HCEC 1CT (cell line): Measurements from ENCODE around the gene LSS.
"Not testable (repeated sequence)": the region's sequence is repeated elsewhere in the genome, so short reads cannot be mapped to it uniquely, and the experiment has no call there.

Experiments
- DNase-seq: peaks from one replicate; pipeline ENCODE4 v3.0.0-alpha.2; 2017

The LSS gene

GRCh38 chr21:46245213-46245915, 16.8 kb upstream of the LSS start:
- no peak for DNase-seq

DNA sequence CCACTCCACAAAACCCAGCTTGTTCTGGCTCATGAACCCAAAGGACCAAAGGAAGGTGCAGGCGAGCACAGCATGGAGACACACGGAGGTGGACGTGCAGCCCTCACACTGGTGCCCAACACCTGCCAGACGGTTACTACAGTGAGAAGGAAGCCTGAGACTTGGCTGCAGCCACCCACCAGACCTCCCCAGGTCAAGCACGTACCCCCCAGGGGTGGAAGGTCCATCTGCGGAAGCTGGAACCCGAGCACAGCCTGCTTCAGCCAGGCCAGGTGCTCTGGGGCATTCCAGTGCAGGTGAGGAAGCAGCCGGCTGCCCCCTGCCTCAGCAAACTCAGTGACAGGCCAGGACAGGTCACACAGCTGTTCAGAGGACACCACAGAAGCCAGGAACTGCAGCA, 16.0 kb upstream of the LSS start:
- DNase-seq, result no peak

DNA sequence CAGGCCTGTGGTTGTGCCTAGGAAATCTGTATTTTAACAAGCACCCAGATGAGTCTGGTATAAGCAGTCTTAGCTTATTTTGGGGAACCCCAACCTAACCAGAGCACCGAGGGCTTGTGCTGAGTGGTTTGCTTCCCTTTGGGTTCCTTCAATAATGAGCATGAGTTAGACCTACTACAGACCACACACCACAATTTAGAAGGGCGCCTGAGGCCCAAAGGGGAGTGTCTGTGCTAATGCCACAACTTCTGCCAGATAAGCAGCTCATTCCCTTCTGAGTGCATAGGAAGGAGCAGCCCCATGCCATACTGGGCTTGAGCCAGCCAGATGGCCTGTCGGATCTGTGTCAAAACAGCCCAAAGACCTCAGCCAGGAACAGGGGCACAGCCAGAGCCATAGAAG, 15.4 kb upstream of the LSS start:
- no peak for DNase-seq

DNA sequence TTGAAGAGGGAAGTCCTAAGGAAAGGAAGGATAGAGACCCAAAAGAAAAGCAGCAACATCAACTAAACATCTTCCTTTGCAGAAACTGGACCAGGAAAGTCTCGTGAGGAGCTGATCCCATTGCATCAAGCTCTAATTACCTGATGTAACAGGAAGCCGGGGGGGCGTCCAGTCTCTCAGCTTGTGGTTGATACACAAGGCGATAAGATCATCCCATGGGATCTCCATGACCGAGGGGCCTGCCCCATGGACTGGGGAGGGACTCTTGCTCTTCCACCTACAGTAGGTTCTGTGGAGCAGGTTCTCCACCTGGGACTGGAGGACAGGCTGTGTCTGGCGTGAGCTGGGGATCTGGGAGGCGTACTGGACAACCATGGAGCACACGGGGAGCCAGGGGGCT, 14.8 kb upstream of the LSS start:
- no peak for DNase-seq

- not testable (repeated sequence) for DNase-seq
Measured at GRCh38 chr21:46241577-46241976, 13.0 kb upstream of the LSS start.

DNA sequence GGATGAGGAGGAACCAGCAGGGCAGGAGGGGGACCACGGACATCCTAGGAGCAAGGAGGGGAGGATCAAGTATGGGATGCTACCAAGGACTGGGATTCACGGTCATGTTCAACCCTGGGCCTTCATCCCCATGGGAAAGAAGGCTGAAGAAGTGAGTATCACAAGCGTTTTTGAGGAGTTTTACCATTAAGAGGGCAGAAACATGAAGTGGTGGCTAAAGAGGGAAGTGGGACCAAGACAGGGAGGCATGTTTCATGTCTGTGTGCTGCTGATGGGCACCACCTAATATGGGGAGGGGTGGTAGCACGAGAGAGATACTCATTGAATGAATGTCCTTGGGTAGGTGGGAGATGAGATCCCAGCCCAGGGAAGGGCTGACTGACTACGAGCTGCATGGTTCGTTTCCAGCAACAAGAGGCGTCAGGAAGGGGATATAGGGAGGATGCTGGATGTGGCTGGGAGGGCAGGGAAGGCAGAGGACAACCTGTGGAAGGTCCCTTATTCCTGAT, 11.3 kb upstream of the LSS start:
- no peak for DNase-seq

DNA sequence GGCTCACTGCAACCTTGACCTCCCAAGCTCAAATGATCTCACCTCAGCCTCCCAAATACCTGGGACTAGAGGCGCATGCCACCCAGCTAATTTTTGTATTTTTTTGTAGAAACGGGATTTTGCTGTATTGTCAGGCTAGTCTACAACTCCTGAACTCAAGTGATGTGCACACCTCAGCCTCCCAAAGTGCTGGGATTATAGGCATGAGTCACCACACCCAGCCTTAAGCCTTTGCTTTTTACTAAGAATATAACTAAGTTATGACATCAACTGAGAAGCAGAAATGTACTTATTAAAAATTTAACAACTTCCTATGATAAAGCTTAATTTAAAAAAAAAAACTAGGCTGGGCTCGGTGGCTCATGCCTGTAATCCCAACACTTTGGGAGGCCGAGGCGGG, 8.9 kb upstream of the LSS start:
- DNase-seq, result no peak

GRCh38 chr21:46234436-46234950, 5.9 kb upstream of the LSS start:
- DNase-seq, result no peak

DNA sequence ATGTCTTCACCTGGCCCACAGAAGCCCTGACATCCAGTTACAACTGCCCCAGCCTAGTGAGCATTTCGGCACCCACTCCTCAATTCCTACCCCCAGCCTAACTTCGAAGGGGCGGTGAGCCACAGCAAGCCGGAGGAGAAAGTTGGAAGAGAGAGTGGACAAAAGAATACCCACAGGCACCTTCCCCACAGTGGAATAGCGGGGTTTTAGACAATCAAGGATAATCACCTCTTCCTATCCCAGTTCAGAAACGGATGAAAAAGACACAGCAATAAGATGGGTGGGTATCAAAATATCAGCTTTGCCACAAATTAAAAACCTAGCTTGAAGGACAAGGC, 1.3 kb upstream of the LSS start:
- DNase-seq, result no peak

DNA sequence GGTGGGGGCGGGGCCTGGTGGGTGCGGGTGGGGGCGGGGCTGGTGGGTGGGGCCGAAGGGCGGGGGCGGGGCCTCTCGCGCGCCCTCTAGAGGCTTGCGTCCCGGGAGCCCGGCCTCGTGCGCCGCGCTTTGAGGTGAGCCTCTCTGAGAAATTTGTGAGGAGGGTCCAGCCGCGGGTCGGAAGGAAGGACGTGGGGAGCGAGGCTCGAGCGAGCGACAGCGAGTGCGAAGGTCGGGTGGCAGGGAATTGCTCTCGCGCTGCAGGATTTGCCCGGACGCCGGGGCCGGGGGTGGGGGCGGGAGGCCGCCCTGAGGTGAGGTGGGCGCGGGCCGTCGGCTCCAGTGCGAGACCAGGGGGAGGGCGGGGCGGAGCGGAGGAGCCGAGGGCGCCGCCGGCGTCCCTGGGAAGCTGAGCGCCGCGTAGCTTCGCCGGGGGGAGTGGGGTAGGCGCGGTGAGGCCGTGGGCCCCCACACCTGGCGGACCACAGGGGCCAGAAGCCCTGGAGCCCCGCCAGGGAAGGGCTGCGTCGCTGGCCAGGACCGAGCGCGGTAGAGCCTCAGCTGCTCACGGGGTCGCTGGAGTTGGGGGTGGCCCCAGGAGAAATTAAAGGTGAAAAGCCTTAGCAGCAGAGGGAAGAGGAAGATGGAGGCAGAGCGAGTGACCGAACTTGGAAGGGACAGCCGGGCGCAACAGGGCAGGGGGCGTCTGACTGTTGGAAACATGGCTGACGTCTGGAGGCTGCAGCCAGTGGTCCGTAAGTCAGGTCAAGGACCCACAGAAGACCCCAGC, 754 bp upstream of the LSS start:
- no peak for DNase-seq

GRCh38 chr21:46227811-46228344, 696 bp downstream of the LSS start:
- no peak for DNase-seq

GRCh38 chr21:46226920-46227599, 1.5 kb downstream of the LSS start:
- peak; percentile 44 for DNase-seq

GRCh38 chr21:46226146-46226545, 2.4 kb downstream of the LSS start:
- peak; percentile 1 for DNase-seq

DNA sequence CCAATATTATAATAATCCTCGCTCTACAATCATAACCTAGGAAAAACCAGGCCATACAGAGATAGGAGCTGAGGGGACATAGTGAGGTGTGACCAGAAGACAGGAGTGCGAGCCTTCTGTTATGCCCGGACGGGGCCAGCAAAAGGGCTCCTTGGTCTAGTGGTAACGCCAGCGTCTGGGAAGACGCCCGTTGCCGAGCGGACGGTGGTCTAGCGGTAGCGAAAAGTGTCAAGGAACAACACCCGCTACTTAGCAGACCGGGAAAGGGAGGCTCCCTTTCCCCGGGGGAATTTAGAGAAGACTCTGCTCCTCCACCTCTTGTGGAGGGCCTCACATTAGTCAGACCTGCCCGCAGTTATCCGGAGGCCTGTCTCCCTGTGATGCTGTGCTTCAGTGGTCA, 4.9 kb downstream of the LSS start:
- not testable (repeated sequence) for DNase-seq

DNA sequence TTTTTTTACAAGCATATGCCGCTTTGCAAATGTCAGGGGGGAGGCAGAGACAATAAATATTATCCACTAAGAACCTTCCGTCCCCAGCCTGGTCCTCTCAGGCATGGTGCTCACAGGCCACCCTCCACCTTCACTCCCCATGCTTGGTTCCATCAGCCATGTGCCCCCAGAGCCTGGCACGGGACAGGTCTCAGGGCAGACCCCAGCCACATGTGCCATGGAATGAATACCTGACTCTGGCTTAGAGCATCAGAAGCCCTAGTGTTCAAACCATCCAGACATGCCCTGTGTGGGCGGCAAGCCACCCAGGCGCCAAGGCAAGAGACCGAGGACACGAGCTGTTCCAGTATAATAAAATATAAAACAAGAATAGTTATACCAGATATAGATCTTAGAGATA, 5.4 kb downstream of the LSS start:
- DNase-seq, result no peak

DNA sequence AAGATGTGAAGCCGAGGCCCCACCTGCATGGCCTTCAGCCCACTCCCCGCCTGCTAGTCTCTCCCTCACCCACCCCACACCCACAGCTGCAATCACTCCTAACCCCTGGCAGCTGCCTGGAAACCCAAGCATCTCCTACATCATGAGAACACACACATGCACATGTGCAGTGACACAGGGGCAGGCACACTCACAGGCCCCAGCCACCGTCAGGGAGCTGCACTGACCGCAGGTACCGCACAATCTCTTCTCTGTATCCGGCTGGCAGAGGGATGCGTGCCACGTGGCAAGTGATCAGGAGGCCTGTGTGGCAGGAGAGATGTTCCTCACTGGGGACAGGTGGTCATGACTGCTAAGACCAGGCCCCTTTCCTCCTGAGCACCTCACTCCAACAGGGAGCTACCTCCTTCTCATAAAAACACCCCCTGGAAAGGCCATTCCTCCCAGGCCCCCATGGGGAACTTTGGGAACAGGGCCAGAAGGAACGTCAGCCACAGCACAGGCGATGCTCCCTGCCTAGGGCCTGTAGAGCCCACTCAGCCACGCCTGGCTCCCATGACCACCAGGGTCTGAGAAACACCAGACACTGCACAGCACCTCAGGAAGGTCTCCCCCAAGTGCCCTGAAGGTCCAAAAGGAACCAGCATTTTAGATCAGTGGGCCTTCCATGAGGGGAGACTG, 6.0 kb downstream of the LSS start:
- DNase-seq, result no peak

DNA sequence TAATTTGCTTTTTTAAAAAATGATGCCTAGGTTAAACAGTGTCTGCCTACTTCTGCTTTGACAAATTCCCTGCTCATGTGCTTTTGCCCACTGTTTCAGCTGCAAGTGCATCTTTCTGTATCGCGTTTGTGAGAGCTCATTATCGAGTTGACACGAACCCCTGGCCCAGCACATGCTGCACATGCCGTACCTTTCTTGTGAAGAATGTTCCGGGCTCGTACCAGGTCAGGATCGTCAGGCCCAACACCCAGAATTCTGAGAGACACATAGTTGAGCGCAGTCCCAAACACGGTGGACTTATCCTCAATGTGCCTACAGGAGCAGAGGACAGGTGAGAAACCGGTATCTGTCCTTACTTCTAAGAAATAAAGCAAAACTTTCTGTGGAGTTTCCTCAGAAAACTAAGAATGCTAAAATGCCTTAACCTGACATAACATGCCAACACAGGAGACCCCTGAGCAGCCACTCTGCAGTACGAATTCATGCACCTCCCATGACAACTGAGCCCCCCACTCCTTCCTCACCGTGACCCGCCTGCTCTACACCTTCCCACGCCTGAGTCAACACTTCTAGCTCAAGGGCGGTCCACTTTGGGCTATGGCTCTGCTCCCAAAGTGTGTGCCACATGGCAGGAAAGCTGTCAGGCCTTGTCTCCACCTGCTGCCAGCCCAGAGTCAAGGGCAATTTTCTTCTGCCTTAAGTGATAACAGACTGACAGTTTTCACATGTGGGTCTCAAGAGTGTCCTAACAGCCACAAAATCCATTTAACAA, 6.7 kb downstream of the LSS start:
- DNase-seq, result no peak

DNA sequence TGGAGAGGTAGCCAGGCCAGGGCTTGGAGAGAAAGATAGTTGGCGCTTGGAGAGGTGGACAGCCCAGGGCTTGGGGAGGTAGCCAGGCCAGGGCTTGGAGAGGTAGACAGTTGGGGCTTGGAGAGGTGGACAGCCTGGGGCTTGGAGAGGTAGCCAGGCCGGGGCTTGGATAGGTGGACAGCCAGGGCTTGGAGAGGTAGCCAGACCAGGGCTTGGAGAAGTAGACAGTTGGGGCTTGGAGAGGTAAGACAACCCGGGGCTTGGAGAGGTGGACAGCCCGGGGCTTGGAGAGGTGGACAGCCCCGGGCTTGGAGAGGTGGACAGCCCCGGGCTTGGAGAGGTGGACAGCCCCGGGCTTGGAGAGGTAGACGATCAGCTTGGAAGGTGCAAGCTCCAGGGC, 7.7 kb downstream of the LSS start:
- DNase-seq, result no peak

DNA sequence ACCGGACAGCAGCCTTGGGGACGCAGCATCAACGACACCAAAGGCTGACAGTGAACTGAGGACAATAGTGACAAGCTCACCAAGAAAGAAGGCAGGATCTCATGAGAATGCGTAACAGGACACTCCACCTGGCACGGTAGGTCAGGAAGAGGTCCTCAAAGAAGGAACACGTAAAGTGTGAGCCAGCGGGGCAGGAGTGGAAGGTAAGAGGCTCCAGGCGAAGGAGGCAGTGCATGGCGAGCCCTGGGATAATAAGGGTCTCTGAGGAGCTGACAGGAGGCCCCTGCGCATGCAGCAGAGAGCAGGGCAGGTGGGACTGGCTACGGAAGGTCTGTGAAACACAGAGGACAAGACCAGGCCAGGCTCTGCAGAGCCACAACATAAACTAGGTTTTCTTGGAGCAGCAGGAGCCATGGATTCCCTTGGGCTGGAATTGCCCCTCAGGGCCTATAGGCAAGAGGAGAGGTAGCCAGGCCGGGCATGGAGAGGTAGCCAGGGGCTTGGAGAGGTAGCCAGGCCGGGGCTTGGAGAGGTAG, 8.2 kb downstream of the LSS start:
- DNase-seq, result no peak

DNA sequence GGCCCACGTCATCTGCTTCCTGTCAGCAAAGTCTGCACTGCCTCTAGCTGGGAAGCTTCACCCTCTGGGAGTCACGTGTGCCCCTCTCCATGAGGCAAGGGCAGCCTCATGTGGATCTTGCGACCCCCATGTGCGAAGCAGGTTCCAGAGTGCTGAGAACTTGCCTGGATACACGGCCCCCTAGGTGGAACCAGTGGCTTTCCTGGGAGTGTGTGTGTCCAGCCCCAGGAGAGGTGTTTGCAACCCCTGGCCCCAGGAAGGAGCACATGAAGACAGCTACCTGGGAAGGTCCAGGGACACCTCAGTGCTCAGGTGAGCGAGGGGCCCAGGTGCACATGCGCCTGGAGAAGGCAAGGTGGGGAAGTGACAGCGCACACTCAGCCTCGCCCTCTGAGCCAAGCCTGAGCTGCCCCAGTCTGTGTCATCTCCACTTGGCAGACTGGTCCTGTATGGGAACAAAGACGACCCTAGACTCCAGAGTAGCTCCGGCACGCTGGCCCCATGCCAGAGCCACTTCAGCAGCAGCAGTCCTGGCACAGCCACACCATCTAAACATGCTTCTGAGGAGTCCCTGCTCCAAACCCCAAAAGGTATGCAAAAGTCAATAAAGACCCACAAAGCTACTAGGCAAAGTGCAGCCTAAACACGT, 8.9 kb downstream of the LSS start:
- DNase-seq, result no peak

- no peak for DNase-seq
Measured at GRCh38 chr21:46218906-46219590, 9.5 kb downstream of the LSS start.
